Activated CD4-positive, alpha-beta T cell treated with anti-CD3 and anti-CD28 coated beads for 36 hours (primary cell): ENCODE results near the gene ENDOG. TPM values are rescaled to one million over a fixed set of nuclear protein-coding genes. Genes with fewer than 3 reads are reported as not detected.

Experiments used
- ATAC-seq: fragments of 200-7000 bp; cut with Tn5 transposase; one replicate; pipeline ENCODE4 v1.10.0; 2021; ENCODE audit warnings: mild to moderate bottlenecking, moderate library complexity
- CTCF ChIA-PET: fragments of 350-600 bp; sonication (Branson Sonifier 250); formaldehyde crosslinking; loops from one replicate; lab custom pipeline; 2021; ENCODE audit warnings: antibody characterized with exemption; lab: Charles Lee
- POLR2A ChIA-PET: fragments of 350-600 bp; sonication (Branson Sonifier 250); formaldehyde crosslinking; loops from one replicate; lab custom pipeline; 2021; ENCODE audit warnings: antibody characterized with exemption, inconsistent platforms; lab: Charles Lee
- DNase-seq: peaks from one replicate; pipeline ENCODE4 v3.0.0-alpha.2; 2020
- H3K27ac Mint-ChIP-seq: one replicate; pipeline ENCODE4 v1.8.0; 2021; ENCODE audit warnings: mixed read lengths
- H3K27me3 Mint-ChIP-seq: one replicate; pipeline ENCODE4 v1.8.0; 2021; ENCODE audit warnings: mixed read lengths
- H3K36me3 Mint-ChIP-seq: one replicate; pipeline ENCODE4 v1.8.0; 2021; ENCODE audit warnings: low read depth, mixed read lengths
- H3K4me1 Mint-ChIP-seq: one replicate; pipeline ENCODE4 v1.8.0; 2021; ENCODE audit warnings: mixed read lengths
- H3K4me3 Mint-ChIP-seq: one replicate; pipeline ENCODE4 v1.8.0; 2021; ENCODE audit warnings: mild to moderate bottlenecking, moderate library complexity, mixed read lengths
- H3K9me3 Mint-ChIP-seq: one replicate; pipeline ENCODE4 v1.8.0; 2021; ENCODE audit warnings: low read depth, mixed read lengths
- intact Hi-C, 2 experiments: fragments of 100-400 bp; cut with DNase I in 1 of 2; cut with micrococcal nuclease in 1 of 2; formaldehyde crosslinking; loops; one replicate each; pipeline versions ENCODE4 v1.14.2 to v1.15.1; 2022 to 2024; cut with DNase I, micrococcal nuclease
- total RNA-seq, 2 experiments: library from RNA; stranded (reverse); gene quantifications; one replicate each; pipeline ENCODE4 v1.2.3, GENCODE V29; 2021

The ENDOG gene
- total RNA-seq, 2 experiments from 2014 or later: 7.3 to 9.3 TPM

- Mint-ChIP-seq H3K27ac (no peak overlapping the region), H3K9me3 (no peaks in the 10 kb centered on the region), H3K27me3 (no peaks in the 10 kb centered on the region), H3K36me3 (peaks cover 23% of the 10 kb centered on the region), H3K4me3 (no peak overlapping the region), H3K4me1 (no peaks in the 10 kb centered on the region)
- DNase-seq (no peak), ATAC-seq (no peak)
- intact Hi-C loops: no loop called here
- ChIA-PET CTCF (interaction anchor here (0.8 kb wide), 1 partner anchor 12 kb away, joined by 3 read pairs; no protein-coding TSS in a partner anchor), POLR2A (interaction anchor here (1.0 kb wide), 1 partner anchor 145 kb away, joined by 6 read pairs; no protein-coding TSS in a partner anchor)
Measured at GRCh38 chr9:128800061-128800460, 18.2 kb upstream of the ENDOG start.

GRCh38 chr9:128802482-128802881 lies 15.8 kb upstream of the ENDOG start:
- no peak for ATAC-seq
- no peak overlapping the region for H3K27ac Mint-ChIP-seq
- H3K27me3 Mint-ChIP-seq: no peaks in the 10 kb centered on the region

GRCh38 chr9:128805661-128806060 lies 12.6 kb upstream of the ENDOG start:
- no peak overlapping the region for H3K27ac Mint-ChIP-seq
- H3K4me1 Mint-ChIP-seq: no peaks in the 10 kb centered on the region
- peaks cover 17% of the 10 kb centered on the region for H3K36me3 Mint-ChIP-seq
- intact Hi-C loops: no loop called here
- ChIA-PET CTCF (interaction anchor here (0.8 kb wide), 1 partner anchor 282 kb away, joined by 4 read pairs; no protein-coding TSS in a partner anchor), POLR2A (no interaction called here)
- no peak overlapping the region for H3K4me3 Mint-ChIP-seq
- H3K27me3 Mint-ChIP-seq: no peaks in the 10 kb centered on the region
- no peak for DNase-seq
- no peaks in the 10 kb centered on the region for H3K9me3 Mint-ChIP-seq
- no peak for ATAC-seq

More at GRCh38 chr9:128802482-128802881, 15.8 kb upstream of the ENDOG start:
- Mint-ChIP-seq H3K4me1 (no peaks in the 10 kb centered on the region), H3K4me3 (no peak overlapping the region), H3K36me3 (peaks cover 26% of the 10 kb centered on the region), H3K9me3 (no peaks in the 10 kb centered on the region)
- CTCF ChIA-PET: no interaction called here
- DNase-seq: no peak
- POLR2A ChIA-PET: no interaction called here
- intact Hi-C loops: no loop called here

GRCh38 chr9:128807827-128808226 lies 10.5 kb upstream of the ENDOG start:
- H3K9me3 Mint-ChIP-seq: no peaks in the 10 kb centered on the region
- no peaks in the 10 kb centered on the region for H3K4me1 Mint-ChIP-seq
- ChIA-PET CTCF (interaction anchor here (0.7 kb wide), 1 partner anchor 130 kb away, joined by 3 read pairs; no protein-coding TSS in a partner anchor), POLR2A (no interaction called here)
- intact Hi-C loops: no loop called here
- peaks cover 13% of the 10 kb centered on the region for H3K36me3 Mint-ChIP-seq
- H3K4me3 Mint-ChIP-seq: no peak overlapping the region
- ATAC-seq (no peak), DNase-seq (no peak)
- no peaks in the 10 kb centered on the region for H3K27me3 Mint-ChIP-seq
- H3K27ac Mint-ChIP-seq: no peak overlapping the region

- ATAC-seq (no peak), DNase-seq (no peak)
- POLR2A ChIA-PET: no interaction called here
Measured at GRCh38 chr9:128808543-128808942, 9.8 kb upstream of the ENDOG start.

GRCh38 chr9:128809036-128809599 lies 9.2 kb upstream of the ENDOG start:
- no peaks in the 10 kb centered on the region for H3K27me3 Mint-ChIP-seq
- ChIA-PET POLR2A (no interaction called here), CTCF (interaction anchor here (0.6 to 1.1 kb wide), 2 partner anchors 38 to 119 kb away, joined by 3 read pairs; no protein-coding TSS in a partner anchor)
- no peak overlapping the region for H3K27ac Mint-ChIP-seq
- intact Hi-C loops: no loop called here
- ATAC-seq (no peak), DNase-seq (no peak)
- H3K36me3 Mint-ChIP-seq: peaks cover 7% of the 10 kb centered on the region
- H3K9me3 Mint-ChIP-seq: no peaks in the 10 kb centered on the region
- no peak overlapping the region for H3K4me3 Mint-ChIP-seq
- no peaks in the 10 kb centered on the region for H3K4me1 Mint-ChIP-seq

More at GRCh38 chr9:128808543-128808942, 9.8 kb upstream of the ENDOG start:
- no peaks in the 10 kb centered on the region for H3K9me3 Mint-ChIP-seq
- no peaks in the 10 kb centered on the region for H3K4me1 Mint-ChIP-seq
- CTCF ChIA-PET: no interaction called here
- peaks cover 9% of the 10 kb centered on the region for H3K36me3 Mint-ChIP-seq
- no peak overlapping the region for H3K27ac Mint-ChIP-seq
- H3K27me3 Mint-ChIP-seq: no peaks in the 10 kb centered on the region
- intact Hi-C loops: no loop called here
- no peak overlapping the region for H3K4me3 Mint-ChIP-seq

GRCh38 chr9:128809831-128810230 lies 8.5 kb upstream of the ENDOG start:
- no peak for ATAC-seq
- CTCF ChIA-PET: interaction anchor here (0.6 to 1.1 kb wide), 3 partner anchors 9 to 119 kb away, joined by 3 read pairs; no protein-coding TSS in a partner anchor
- Mint-ChIP-seq H3K4me3 (no peak overlapping the region), H3K27me3 (no peaks in the 10 kb centered on the region), H3K27ac (no peak overlapping the region), H3K9me3 (no peaks in the 10 kb centered on the region), H3K4me1 (no peaks in the 10 kb centered on the region), H3K36me3 (peaks cover 7% of the 10 kb centered on the region)
- DNase-seq: no peak
- POLR2A ChIA-PET: no interaction called here
- intact Hi-C loops: no loop called here

- Mint-ChIP-seq H3K27me3 (no peaks in the 10 kb centered on the region), H3K27ac (no peak overlapping the region), H3K36me3 (peaks cover 5% of the 10 kb centered on the region), H3K4me3 (no peak overlapping the region), H3K9me3 (no peaks in the 10 kb centered on the region), H3K4me1 (no peaks in the 10 kb centered on the region)
- no peak for DNase-seq
- ChIA-PET CTCF (no interaction called here), POLR2A (no interaction called here)
- ATAC-seq: no peak
- intact Hi-C loops: no loop called here
Measured at GRCh38 chr9:128810873-128811272, 7.4 kb upstream of the ENDOG start.

- Mint-ChIP-seq H3K4me3 (peak overlapping the region; percentile 75), H3K4me1 (peaks cover 13% of the 10 kb centered on the region), H3K36me3 (peaks cover 10% of the 10 kb centered on the region), H3K9me3 (no peaks in the 10 kb centered on the region), H3K27me3 (no peaks in the 10 kb centered on the region), H3K27ac (no peak overlapping the region)
- ATAC-seq: peak; percentile 28
- intact Hi-C loops: loop anchor here (1.0 to 5.0 kb wide), 20 partner anchors 10 to 594 kb away; partner anchors contain the start of genes KYAT1 (in 2 of the 2), SET (in 2 of the 2), SPOUT1 (in 2 of the 2) and ZER1 (in 2 of the 2)
- CTCF ChIA-PET: interaction anchor here (0.5 to 2.4 kb wide), 17 partner anchors 8 to 320 kb away, joined by 3 to 16 read pairs (median 4); partner anchors contain the start of gene SPOUT1
- peak; percentile 65 for DNase-seq
- POLR2A ChIA-PET: interaction anchor here (0.5 to 1.1 kb wide), 4 partner anchors 11 to 95 kb away, joined by 3 to 7 read pairs (median 4); partner anchors contain the start of genes SPOUT1 and ZDHHC12
Measured at GRCh38 chr9:128818839-128819715, 777 bp downstream of the ENDOG start.

- intact Hi-C loops: loop anchor here (2.0 to 5.0 kb wide), 3 partner anchors 62 to 163 kb away; partner anchors contain the start of genes DYNC2I2 (in 1 of the 2), KYAT1 (in 1 of the 2), LRRC8A (in 1 of the 2) and SET (in 1 of the 2)
- Mint-ChIP-seq H3K27ac (no peak overlapping the region), H3K4me3 (peak overlapping the region; percentile 75), H3K27me3 (no peaks in the 10 kb centered on the region), H3K36me3 (peaks cover 16% of the 10 kb centered on the region), H3K4me1 (peaks cover 13% of the 10 kb centered on the region), H3K9me3 (no peaks in the 10 kb centered on the region)
- no peak for DNase-seq
- ChIA-PET CTCF (interaction anchor here (1.2 to 2.0 kb wide), 3 partner anchors 10 to 42 kb away, joined by 3 to 7 read pairs (median 5); partner anchors contain the start of gene SPOUT1), POLR2A (interaction anchor here (0.6 to 0.8 kb wide), 2 partner anchors 10 to 115 kb away, joined by 3 read pairs; partner anchors contain the start of gene SPOUT1)
- ATAC-seq: no peak
Measured at GRCh38 chr9:128819716-128820664, 1.7 kb downstream of the ENDOG start.
